Endothelial cell of umbilical vein (primary cell): ENCODE measurements around the gene SLC9A1. TPM values are rescaled to one million over a fixed set of nuclear protein-coding genes. Genes with fewer than 3 reads are reported as not detected.

ENCODE experiments used
- BruUV-seq: library from RNA; stranded (reverse); fragments of 400-500 nt; replicated peaks from 2 replicates; lab custom pipeline; 2021; lab: Mats Ljungman, UMichigan
- CTCF ChIA-PET: fragments of 300-600, 350-600 bp; sonication (Branson Sonifier 250); formaldehyde crosslinking; loops from one replicate; lab custom pipeline; 2021; ENCODE audit warnings: antibody characterized with exemption, inconsistent platforms; lab: Charles Lee
- POLR2A ChIA-PET: fragments of 300-600, 350-600 bp; sonication (Branson Sonifier 250); formaldehyde crosslinking; loops from one replicate; lab custom pipeline; 2021; ENCODE audit warnings: antibody characterized with exemption, inconsistent platforms; lab: Charles Lee
- DNase-seq: peaks from one replicate; pipeline ENCODE4 v3.0.0-alpha.2; 2011; ENCODE audit warnings: low read depth, low spot score
- FAIRE-seq: peaks from 2 replicates; lab custom pipeline; 2011; peaks lifted over from hg19 to GRCh38; lab: Jason Lieb, UNC
- H2AFZ ChIP-seq: 2 replicates; pipeline ENCODE4 v1.6.0; 2012; ENCODE audit warnings: low read depth, low read length, control low read depth, inconsistent platforms
- H3K27ac ChIP-seq: 2 replicates; pipeline ENCODE4 v1.5.1; 2011; ENCODE audit warnings: low read depth, mild to moderate bottlenecking, control low read depth, low read length, moderate library complexity; ENCODE audit not compliant: insufficient read depth
- H3K27me3 ChIP-seq, 2 experiments: 2 replicates each; pipeline versions ENCODE4 v1.6.0 to v1.6.1; 2011; ENCODE audit warnings: low read length in 2 of 2, mixed read lengths in 1 of 2; ENCODE audit not compliant: control insufficient read depth in 2 of 2, insufficient read depth in 2 of 2
- H3K36me3 ChIP-seq, 2 experiments: 2 replicates in 1 of 2; 3 replicates in 1 of 2; pipeline ENCODE4 v1.5.1; 2011; ENCODE audit warnings: low read length in 2 of 2, mild to moderate bottlenecking in 1 of 2, moderate library complexity in 1 of 2; ENCODE audit not compliant: control insufficient read depth in 2 of 2, insufficient read depth in 2 of 2; ENCODE audit errors: extremely low read depth in 1 of 2
- H3K4me1 ChIP-seq: 3 replicates; pipeline ENCODE4 v1.5.1; 2011; ENCODE audit warnings: mild to moderate bottlenecking, low read length; ENCODE audit not compliant: control insufficient read depth, insufficient read depth; ENCODE audit errors: extremely low read depth
- H3K4me2 ChIP-seq: 2 replicates; pipeline ENCODE4 v1.6.1; 2011; ENCODE audit warnings: low read length, control low read depth, mixed read lengths; ENCODE audit not compliant: insufficient read depth
- H3K4me3 ChIP-seq, 3 experiments: fragments of 200-600 bp in 1 of 3; sonication (generic), shearing (Covaris generic) in 1 of 3; replicated peaks in 1 of 3; 2 replicates each; pipeline ENCODE4 v1.5.1; 2011 to 2016; ENCODE audit warnings: control low read depth in 3 of 3, low read length in 3 of 3, mild to moderate bottlenecking in 2 of 3, inconsistent platforms in 1 of 3, low read depth in 1 of 3, moderate library complexity in 1 of 3; ENCODE audit not compliant: insufficient read depth in 1 of 3
- H3K79me2 ChIP-seq: 2 replicates; pipeline ENCODE4 v1.6.0; 2012; ENCODE audit warnings: low read length, inconsistent platforms; ENCODE audit not compliant: control insufficient read depth, insufficient read depth
- H3K9ac ChIP-seq: replicated peaks from 2 replicates; pipeline ENCODE3; 2011; ENCODE audit warnings: low read length, control low read depth; ENCODE audit not compliant: insufficient read depth; ENCODE audit errors: extremely low read depth
- H3K9me1 ChIP-seq: replicated peaks from 3 replicates; pipeline ENCODE4 v1.6.0; 2011; ENCODE audit warnings: mild to moderate bottlenecking, low read length; ENCODE audit not compliant: control insufficient read depth, insufficient read depth; ENCODE audit errors: extremely low read depth
- H3K9me3 ChIP-seq: replicated peaks from 2 replicates; pipeline ENCODE4 v1.5.1; 2012; ENCODE audit warnings: low read length, inconsistent platforms; ENCODE audit not compliant: control insufficient read depth, insufficient read depth
- H4K20me1 ChIP-seq: replicated peaks from 2 replicates; pipeline ENCODE3; 2011; ENCODE audit warnings: mild to moderate bottlenecking, low read length; ENCODE audit not compliant: control insufficient read depth, insufficient read depth; ENCODE audit errors: extremely low read depth
- CTCF ChIP-seq, 2 donors: IDR thresholded peaks; 1 replicate in 1 of 2; 2 replicates in 1 of 2; pipeline ENCODE4 v1.5.1; 2011; ENCODE audit warnings: low read length in 2 of 2, mild to moderate bottlenecking in 2 of 2, moderate library complexity in 2 of 2, control low read depth in 1 of 2, inconsistent platforms in 1 of 2, low read depth in 1 of 2; ENCODE audit not compliant: insufficient read depth in 1 of 2; ENCODE audit errors: extremely low read depth in 1 of 2
- EZH2 ChIP-seq: IDR thresholded peaks from 2 replicates; pipeline ENCODE4 v1.6.1; 2012; ENCODE audit warnings: borderline replicate concordance, low read depth, mild to moderate bottlenecking, moderate library complexity, low read length, inconsistent platforms; ENCODE audit not compliant: severe bottlenecking
- FOS ChIP-seq: IDR thresholded peaks from 2 replicates; pipeline ENCODE4 v1.6.1; 2011; ENCODE audit warnings: mild to moderate bottlenecking, low read length, moderate library complexity, borderline replicate concordance; ENCODE audit not compliant: insufficient read depth
- GATA2 ChIP-seq: IDR thresholded peaks from 2 replicates; pipeline ENCODE4 v1.7.0; 2011; ENCODE audit warnings: low read depth, mild to moderate bottlenecking, moderate library complexity, mixed read lengths, low read length; ENCODE audit not compliant: insufficient read length, insufficient read depth
- JUN ChIP-seq: IDR thresholded peaks from 2 replicates; pipeline ENCODE4 v1.6.1; 2011; ENCODE audit warnings: borderline replicate concordance, low read depth; ENCODE audit not compliant: insufficient read length, insufficient read depth
- MAX ChIP-seq: IDR thresholded peaks from 2 replicates; pipeline ENCODE4 v1.6.1; 2011; ENCODE audit not compliant: insufficient read depth, insufficient read length
- MYC ChIP-seq: IDR thresholded peaks from one replicate; pipeline ENCODE4 v1.6.1; 2011; ENCODE audit warnings: mild to moderate bottlenecking, low read depth, low read length
- POLR2A ChIP-seq: IDR thresholded peaks from 2 replicates; pipeline ENCODE4 v1.6.1; 2012; ENCODE audit warnings: low read depth, mild to moderate bottlenecking, control low read depth, low read length
- POLR2AphosphoS5 ChIP-seq: IDR thresholded peaks from 2 replicates; pipeline ENCODE4 v1.6.1; 2012; ENCODE audit warnings: low read depth, mild to moderate bottlenecking, control low read depth, low read length, moderate library complexity; ENCODE audit not compliant: insufficient read depth
- dilution Hi-C: fragments of 300-500 bp; cut with MboI; formaldehyde crosslinking; loops from one replicate; pipeline ENCODE4 v1.15.0; 2019; ENCODE audit warnings: low sequenced_read_pairs; ENCODE audit not compliant: extremely low pct_ligation_motif_present
- intact Hi-C: fragments of 100-400 bp; cut with micrococcal nuclease; formaldehyde crosslinking; loops from one replicate; pipeline ENCODE4 v1.10.0; 2022
- polyA plus RNA-seq, 4 experiments: library from polyadenylated mRNA; depleted of rRNA in 3 of 4; stranded (reverse) in 3 of 4; unstranded in 1 of 4; fragments of >200 nt; gene quantifications; 2 replicates each; pipeline versions ENCODE4 v1.2.1 to v1.2.3, GENCODE V29; 2011 to 2012; ENCODE audit warnings: missing spikeins in 1 of 4
- total RNA-seq: library from RNA; stranded (reverse); gene quantifications from 2 replicates; pipeline ENCODE4 v1.2.3, GENCODE V29; 2021

SLC9A1 gene
- total and polyA plus RNA-seq, 2 donors (not counting 3 experiments of a cell fraction or from before 2014, with no cell fraction given) = 22.8 to 59.2 TPM

GRCh38 chr1:27106561-27107323 lies 48.2 kb downstream of the SLC9A1 start:
- H2AFZ ChIP-seq = no peak overlapping the region
- intact Hi-C loops = no loop called here
- dilution Hi-C loops = no loop called here
- peaks cover 0 to 9% of the 10 kb centered on the region in 2 experiments for H3K36me3 ChIP-seq
- FAIRE-seq (no peak), DNase-seq (no peak)
- no peaks in the 10 kb centered on the region for H4K20me1 ChIP-seq
- peaks cover 4% of the 10 kb centered on the region for H3K79me2 ChIP-seq
- no peak overlapping the region for H3K27ac ChIP-seq
- no peak for TF ChIP-seq CTCF (IDR thresholded peaks at IDR 0.05; ENCODE audit: extremely low read depth in 1 of 2, insufficient read depth in 1 of 2, low read depth in 1 of 2, low read length in 2 of 2)
- TF ChIP-seq MYC = no peak
- TF ChIP-seq EZH2 = no peak
- no peak for TF ChIP-seq POLR2AphosphoS5
- TF ChIP-seq FOS = no peak
- no peak for TF ChIP-seq POLR2A
- no peak for TF ChIP-seq JUN
- TF ChIP-seq MAX = no peak
- no peak for TF ChIP-seq GATA2
- ChIA-PET POLR2A (interaction anchor here (0.9 kb wide), 1 partner anchor 48 kb away, joined by 3 read pairs; the partner anchor contains the start of gene SLC9A1), CTCF (interaction anchor here (0.6 kb wide), 1 partner anchor 56 kb away, joined by 3 read pairs; no protein-coding TSS in a partner anchor)
- no peaks in the 10 kb centered on the region for H3K27me3 ChIP-seq
- H3K9me1 ChIP-seq = no peaks in the 10 kb centered on the region
- peaks cover 21% of the 10 kb centered on the region for H3K4me1 ChIP-seq
- H3K9ac ChIP-seq = no peak overlapping the region
- BruUV-seq = no TSS peak
- no peak overlapping the region for H3K4me2 ChIP-seq
- no peak overlapping the region for H3K4me3 ChIP-seq
- no peaks in the 10 kb centered on the region for H3K9me3 ChIP-seq
